SK-N-SH treated with all-trans-retinoic acid at 6 μM for 48 hours (cell line): ENCODE data around the gene APC2.

Experiments used
- ATAC-seq: fragments of 200-7000 bp; cut with Tn5 transposase; 3 replicates; pipeline ENCODE4 v1.9.1; 2020; ENCODE audit warnings: mild to moderate bottlenecking, moderate library complexity
- ARNTL ChIP-seq: fragments of 450-650 bp; formaldehyde crosslinking; IDR thresholded peaks from 2 replicates; pipeline ENCODE4 v1.5.0; 2020; ENCODE audit warnings: low read depth, mild to moderate bottlenecking, moderate library complexity, borderline replicate concordance
- BACH2 ChIP-seq: fragments of 250-450 bp; sonication (Bioruptor Pico); IDR thresholded peaks from 2 replicates; pipeline ENCODE4 v1.9.0; 2021; ENCODE audit warnings: mild to moderate bottlenecking, borderline replicate concordance
- CREB5 ChIP-seq: fragments of 250-450 bp; sonication (Bioruptor Pico); IDR thresholded peaks from 2 replicates; pipeline ENCODE4 v1.5.1; 2020; ENCODE audit warnings: low read depth, mild to moderate bottlenecking, moderate library complexity
- CSDC2 ChIP-seq: fragments of 250-450 bp; sonication (Bioruptor Pico); IDR thresholded peaks from 2 replicates; pipeline ENCODE4 v1.5.0; 2020; ENCODE audit warnings: mild to moderate bottlenecking, moderate library complexity
- CSRNP3 ChIP-seq: fragments of 250-450 bp; sonication (Bioruptor Pico); IDR thresholded peaks from 2 replicates; pipeline ENCODE4 v1.5.1; 2021; ENCODE audit warnings: mild to moderate bottlenecking, moderate library complexity
- ESRRG ChIP-seq: fragments of 250-450 bp; sonication (Bioruptor Pico); IDR thresholded peaks from 2 replicates; pipeline ENCODE4 v1.6.1; 2021; ENCODE audit warnings: mild to moderate bottlenecking
- GLIS3 ChIP-seq: fragments of 250-450 bp; sonication (Bioruptor Pico); IDR thresholded peaks from 2 replicates; pipeline ENCODE4 v1.5.0; 2020; ENCODE audit warnings: mild to moderate bottlenecking, moderate library complexity
- ISL1 ChIP-seq: fragments of 250-450 bp; sonication (Bioruptor Pico); IDR thresholded peaks from 2 replicates; pipeline ENCODE4 v2.1.2; 2022; ENCODE audit warnings: mild to moderate bottlenecking, moderate library complexity
- OSR1 ChIP-seq: fragments of 250-450 bp; sonication (Bioruptor Pico); IDR thresholded peaks from 2 replicates; pipeline ENCODE4 v1.8.0; 2022; ENCODE audit warnings: moderate library complexity, mild to moderate bottlenecking, inconsistent platforms
- POU6F1 ChIP-seq: fragments of 250-450 bp; sonication (Bioruptor Pico); IDR thresholded peaks from 2 replicates; pipeline ENCODE4 v1.8.0; 2021; ENCODE audit warnings: low read depth, mild to moderate bottlenecking, moderate library complexity, borderline replicate concordance
- PPARA ChIP-seq: fragments of 250-450 bp; sonication (Bioruptor Pico); IDR thresholded peaks from 2 replicates; pipeline ENCODE4 v1.5.0; 2020; ENCODE audit warnings: mild to moderate bottlenecking, borderline replicate concordance
- RARB ChIP-seq: fragments of 250-450 bp; sonication (Bioruptor Pico); IDR thresholded peaks from 2 replicates; pipeline ENCODE4 v1.8.0; 2021; ENCODE audit warnings: mild to moderate bottlenecking, moderate library complexity
- TCF4 ChIP-seq: fragments of 250-450 bp; sonication (Bioruptor Pico); IDR thresholded peaks from 2 replicates; pipeline ENCODE4 v1.8.0; 2021; ENCODE audit warnings: mild to moderate bottlenecking, moderate library complexity, borderline replicate concordance
- TOX ChIP-seq: fragments of 250-450 bp; sonication (Bioruptor Pico); IDR thresholded peaks from 2 replicates; pipeline ENCODE4 v1.8.0; 2021; ENCODE audit warnings: mild to moderate bottlenecking, moderate library complexity, borderline replicate concordance
- TSHZ2 ChIP-seq: fragments of 250-450 bp; sonication (Bioruptor Pico); IDR thresholded peaks from 2 replicates; pipeline ENCODE4 v1.5.0; 2020; ENCODE audit warnings: mild to moderate bottlenecking, moderate library complexity
- ZC3H10 ChIP-seq: fragments of 250-450 bp; sonication (Bioruptor Pico); IDR thresholded peaks from 2 replicates; pipeline ENCODE4 v1.5.1; 2021; ENCODE audit warnings: mild to moderate bottlenecking, moderate library complexity
- ZFP3 ChIP-seq: fragments of 250-450 bp; sonication (Bioruptor Pico); IDR thresholded peaks from 2 replicates; pipeline ENCODE4 v1.5.0; 2020; ENCODE audit warnings: mild to moderate bottlenecking, moderate library complexity
- ZFP30 ChIP-seq: fragments of 450-650 bp; formaldehyde crosslinking; IDR thresholded peaks from 2 replicates; pipeline ENCODE4 v1.5.0; 2022; ENCODE audit warnings: mild to moderate bottlenecking, moderate library complexity
- ZNF565 ChIP-seq: fragments of 450-650 bp; formaldehyde crosslinking; conservative IDR thresholded peaks from 2 replicates; pipeline ENCODE4 v1.5.0; 2020; ENCODE audit warnings: low read depth, mild to moderate bottlenecking, moderate library complexity
- ZNF70 ChIP-seq: fragments of 450-650 bp; formaldehyde crosslinking; IDR thresholded peaks from 2 replicates; pipeline ENCODE4 v1.5.0; 2020; ENCODE audit warnings: mild to moderate bottlenecking, moderate library complexity
- ZNF8 ChIP-seq: fragments of 450-650 bp; formaldehyde crosslinking; IDR thresholded peaks from 2 replicates; pipeline ENCODE4 v1.5.0; 2020; ENCODE audit warnings: mild to moderate bottlenecking, moderate library complexity

The APC2 gene

GRCh38 chr19:1470055-1470304 lies 20.1 kb downstream of the APC2 start (continued):
- TF ChIP-seq ZNF70 (no peak), POU6F1 (CRISPR knock-in tag) (no peak), ZFP3 (CRISPR knock-in tag) (no peak), TCF4 (CRISPR knock-in tag) (no peak), CSDC2 (CRISPR knock-in tag) (no peak), ZC3H10 (CRISPR knock-in tag) (no peak)

GRCh38 chr19:1470305-1471009 lies 20.5 kb downstream of the APC2 start:
- TF ChIP-seq ZNF565 (CRISPR knock-in tag) (no peak), ISL1 (CRISPR knock-in tag) (no peak), ZNF8 (CRISPR knock-in tag) (no peak), ZFP30 (CRISPR knock-in tag) (no peak), TOX (CRISPR knock-in tag) (no peak), ESRRG (no peak), GLIS3 (CRISPR knock-in tag) (no peak), TSHZ2 (CRISPR knock-in tag) (no peak), OSR1 (CRISPR knock-in tag) (no peak), RARB (CRISPR knock-in tag) (no peak), BACH2 (no peak)
- ATAC-seq, result no peak

GRCh38 chr19:1471010-1471514 lies 21.1 kb downstream of the APC2 start:
- TF ChIP-seq ESRRG, result no peak
- no peak for TF ChIP-seq POU6F1 (CRISPR knock-in tag)
- TF ChIP-seq ZNF565 (CRISPR knock-in tag), result no peak
- TF ChIP-seq ARNTL (CRISPR knock-in tag), result no peak
- TF ChIP-seq OSR1 (CRISPR knock-in tag), result no peak
- TF ChIP-seq GLIS3 (CRISPR knock-in tag), result no peak
- TF ChIP-seq ZC3H10 (CRISPR knock-in tag), result no peak
- no peak for TF ChIP-seq PPARA (CRISPR knock-in tag)
- TF ChIP-seq CSRNP3 (CRISPR knock-in tag), result no peak
- TF ChIP-seq ZFP30 (CRISPR knock-in tag), result no peak
- TF ChIP-seq ZNF70, result no peak
- no peak for TF ChIP-seq ISL1 (CRISPR knock-in tag)
- TF ChIP-seq CREB5 (CRISPR knock-in tag), result no peak
- no peak for TF ChIP-seq TCF4 (CRISPR knock-in tag)
- TF ChIP-seq TOX (CRISPR knock-in tag), result no peak
- no peak for ATAC-seq
